GM21360 (cell line): ENCODE data around the gene LTBP1.

Experiments used
- ATAC-seq: cut with Tn5 transposase; IDR thresholded peaks from one replicate; pipeline ENCODE4 v1.9.1; 2021; ENCODE audit warnings: mild to moderate bottlenecking, moderate library complexity; ENCODE audit not compliant: unreplicated experiment

Gene LTBP1

GRCh38 chr2:33106115-33106514, 159.4 kb downstream of the LTBP1 start:
- ATAC-seq, result no peak

GRCh38 chr2:33107690-33108482, 161.1 kb downstream of the LTBP1 start:
- no peak for ATAC-seq

- ATAC-seq, result no peak
These were observed 162.0 kb downstream of the LTBP1 start for GRCh38 chr2:33108483-33109443.

GRCh38 chr2:33110461-33110860, 163.7 kb downstream of the LTBP1 start:
- ATAC-seq, result no peak

GRCh38 chr2:33111002-33111446, 164.3 kb downstream of the LTBP1 start:
- no peak for ATAC-seq

- ATAC-seq, result no peak
These were observed 168.4 kb downstream of the LTBP1 start for GRCh38 chr2:33115196-33115595.

- ATAC-seq, result no peak
These were observed 169.0 kb downstream of the LTBP1 start for GRCh38 chr2:33115728-33116127.

GRCh38 chr2:33116799-33117198, 170.0 kb downstream of the LTBP1 start:
- no peak for ATAC-seq

GRCh38 chr2:33118651-33119050, 171.9 kb downstream of the LTBP1 start:
- ATAC-seq, result no peak

GRCh38 chr2:33121416-33121815, 174.7 kb downstream of the LTBP1 start:
- no peak for ATAC-seq

GRCh38 chr2:33121925-33122324, 175.2 kb downstream of the LTBP1 start:
- no peak for ATAC-seq

- ATAC-seq, result no peak
These were observed 176.0 kb downstream of the LTBP1 start for GRCh38 chr2:33122726-33123125.

GRCh38 chr2:33123216-33123615, 176.5 kb downstream of the LTBP1 start:
- ATAC-seq, result no peak

GRCh38 chr2:33126552-33126951, 179.8 kb downstream of the LTBP1 start:
- no peak for ATAC-seq

- no peak for ATAC-seq
These were observed 180.2 kb downstream of the LTBP1 start for GRCh38 chr2:33126958-33127357.

- ATAC-seq, result no peak
These were observed 182.7 kb downstream of the LTBP1 start for GRCh38 chr2:33129263-33130053.

- ATAC-seq, result no peak
These were observed 183.3 kb downstream of the LTBP1 start for GRCh38 chr2:33130054-33130447.

- ATAC-seq, result no peak
These were observed 183.8 kb downstream of the LTBP1 start for GRCh38 chr2:33130544-33130943.

- ATAC-seq, result no peak
These were observed 184.4 kb downstream of the LTBP1 start for GRCh38 chr2:33131111-33131510.

- no peak for ATAC-seq
These were observed 185.0 kb downstream of the LTBP1 start for GRCh38 chr2:33131749-33132148.

GRCh38 chr2:33133454-33133952, 186.8 kb downstream of the LTBP1 start:
- no peak for ATAC-seq
